Chondrocyte (in vitro differentiated cells): Measurements from ENCODE around the gene CCND1. TPM values are rescaled to one million over a fixed set of nuclear protein-coding genes. Genes with fewer than 3 reads are reported as not detected.
"Not testable (repeated sequence)": the region's sequence is repeated elsewhere in the genome, so short reads cannot be mapped to it uniquely, and the experiment has no call there.

ENCODE experiments used
- DNase-seq: peaks from one replicate; pipeline ENCODE4 v3.0.0; 2021; ENCODE audit warnings: mixed read lengths, low spot score
- H3K27ac Mint-ChIP-seq: one replicate; pipeline ENCODE4 v1.8.0; 2021; ENCODE audit warnings: mild to moderate bottlenecking, moderate library complexity, mixed read lengths; ENCODE audit not compliant: unreplicated experiment
- H3K27me3 Mint-ChIP-seq: 2 replicates; pipeline ENCODE4 v1.8.0; 2021; ENCODE audit warnings: low read depth, mixed read lengths
- H3K36me3 Mint-ChIP-seq: 2 replicates; pipeline ENCODE4 v1.8.0; 2021; ENCODE audit warnings: low read depth, mixed read lengths
- H3K4me1 Mint-ChIP-seq: 2 replicates; pipeline ENCODE4 v1.8.0; 2021; ENCODE audit warnings: low read depth, mild to moderate bottlenecking, mixed read lengths
- H3K4me3 Mint-ChIP-seq: one replicate; pipeline ENCODE4 v1.8.0; 2021; ENCODE audit warnings: mild to moderate bottlenecking, moderate library complexity, mixed read lengths; ENCODE audit not compliant: unreplicated experiment
- H3K9me3 Mint-ChIP-seq: 2 replicates; pipeline ENCODE4 v1.8.0; 2021; ENCODE audit warnings: low read depth, mixed read lengths
- CTCF ChIP-seq: fragments of 200-600 bp; sonication (generic); IDR thresholded peaks from 2 replicates; pipeline ENCODE4 v1.5.0; 2021; ENCODE audit warnings: antibody characterized with exemption, mild to moderate bottlenecking, moderate library complexity
- total RNA-seq: library from RNA; stranded (reverse); gene quantifications from 3 replicates; pipeline ENCODE4 v1.2.1, GENCODE V29; 2021

Gene CCND1
- total RNA-seq, 1 donor from 2014 or later = 129 TPM

- TF ChIP-seq CTCF = no peak
- no peak overlapping the region for H3K27ac Mint-ChIP-seq
These were observed 23.3 kb upstream of the CCND1 start for GRCh38 chr11:69617682-69618081.

GRCh38 chr11:69618237-69618636 lies 22.7 kb upstream of the CCND1 start:
- Mint-ChIP-seq H3K27me3 (peaks cover 3% of the 10 kb centered on the region), H3K9me3 (no peaks in the 10 kb centered on the region), H3K36me3 (no peaks in the 10 kb centered on the region), H3K4me1 (no peaks in the 10 kb centered on the region), H3K27ac (no peak overlapping the region), H3K4me3 (no peak overlapping the region)
- TF ChIP-seq CTCF = no peak
- no peak for DNase-seq

More at GRCh38 chr11:69617682-69618081, 23.3 kb upstream of the CCND1 start:
- Mint-ChIP-seq H3K9me3 (no peaks in the 10 kb centered on the region), H3K36me3 (no peaks in the 10 kb centered on the region), H3K27me3 (peaks cover 3% of the 10 kb centered on the region), H3K4me3 (no peak overlapping the region), H3K4me1 (no peaks in the 10 kb centered on the region)
- no peak for DNase-seq

GRCh38 chr11:69620683-69621290 lies 20.2 kb upstream of the CCND1 start:
- Mint-ChIP-seq H3K9me3 (no peaks in the 10 kb centered on the region), H3K4me1 (no peaks in the 10 kb centered on the region), H3K27me3 (peaks cover 4% of the 10 kb centered on the region), H3K36me3 (peaks cover 1% of the 10 kb centered on the region), H3K4me3 (no peak overlapping the region), H3K27ac (no peak overlapping the region)
- no peak for DNase-seq
- no peak for TF ChIP-seq CTCF

GRCh38 chr11:69622097-69622681 lies 18.8 kb upstream of the CCND1 start:
- H3K9me3 Mint-ChIP-seq, H3K4me3 Mint-ChIP-seq, H3K27ac Mint-ChIP-seq, H3K27me3 Mint-ChIP-seq, DNase-seq, H3K36me3 Mint-ChIP-seq, H3K4me1 Mint-ChIP-seq: not testable (repeated sequence)

- Mint-ChIP-seq H3K27ac (no peak overlapping the region), H3K36me3 (peaks cover 2% of the 10 kb centered on the region), H3K27me3 (peaks cover 5% of the 10 kb centered on the region), H3K4me3 (no peak overlapping the region), H3K4me1 (no peaks in the 10 kb centered on the region), H3K9me3 (peaks cover 3% of the 10 kb centered on the region)
- no peak for TF ChIP-seq CTCF
- no peak for DNase-seq
These were observed 16.7 kb upstream of the CCND1 start for GRCh38 chr11:69624293-69624692.

GRCh38 chr11:69625476-69625875 lies 15.5 kb upstream of the CCND1 start:
- Mint-ChIP-seq H3K4me3 (no peak overlapping the region), H3K9me3 (peaks cover 11% of the 10 kb centered on the region), H3K27ac (no peak overlapping the region), H3K4me1 (no peaks in the 10 kb centered on the region), H3K36me3 (peaks cover 6% of the 10 kb centered on the region), H3K27me3 (peaks cover 2% of the 10 kb centered on the region)
- no peak for DNase-seq
- TF ChIP-seq CTCF = no peak
